ENCODE results near the gene DHRS3. TPM values are rescaled to one million over a fixed set of nuclear protein-coding genes. Genes with fewer than 3 reads are reported as not detected.

The DHRS3 gene
- total and polyA plus RNA-seq, 2 of the 13 experiments (the other 11 are each of a cell fraction or from before 2014, with no cell fraction given): 48.5 to 90.5 TPM

GRCh38 chr1:12618661-12618964 lies 603 bp upstream of the DHRS3 start (continued):
- TF ChIP-seq ZNF142 (CRISPR knock-in tag; IDR thresholded peaks at IDR 0.05) (peak; percentile 38; the same call in 1 of the 2 replicates), PHF20 (CRISPR knock-in tag; IDR thresholded peaks at IDR 0.05) (peak; percentile 57; the same call in 1 of the 2 replicates), RBM22 (optimal IDR thresholded peaks at IDR 0.05; ENCODE audit: low read length) (peak; percentile 62), UBTF (CRISPR knock-in tag; IDR thresholded peaks at IDR 0.05) (peak; percentile 20; the same call in 1 of the 2 replicates), ZC3H13 (CRISPR knock-in tag; IDR thresholded peaks at IDR 0.05) (0 out of 2 replicates have a peak, but pooled peaks have one; percentile 18), RBFOX2 (IDR thresholded peaks at IDR 0.05; ENCODE audit: low read depth, low read length) (peak; percentile 72), KAT8 (CRISPR knock-in tag; IDR thresholded peaks at IDR 0.05) (no peak), THAP11 (CRISPR knock-in tag; IDR thresholded peaks at IDR 0.05) (no peak)
